ENCODE results near the gene RBKS. TPM values are rescaled to one million over a fixed set of nuclear protein-coding genes. Genes with fewer than 3 reads are reported as not detected.

The RBKS gene
- total RNA-seq, 1 donor from 2014 or later: 0.80 TPM

GRCh38 chr2:27843992-27844391 lies 46.2 kb downstream of the RBKS start:
- Mint-ChIP-seq H3K9me3 (no peaks in the 10 kb centered on the region), H3K36me3 (no peaks in the 10 kb centered on the region), H3K4me1 (peaks cover 10% of the 10 kb centered on the region), H3K27me3 (ENCODE audit: low read depth) (no peaks in the 10 kb centered on the region), H3K4me3 (no peak overlapping the region), H3K27ac (no peak overlapping the region)
- no peak for TF ChIP-seq CTCF (IDR thresholded peaks at IDR 0.05; ENCODE audit: unreplicated experiment)
- DNase-seq (ENCODE audit: low spot score in 2 of 2, unreplicated experiment in 2 of 2): no peak

GRCh38 chr2:27842894-27843293 lies 47.3 kb downstream of the RBKS start:
- TF ChIP-seq CTCF (IDR thresholded peaks at IDR 0.05; ENCODE audit: unreplicated experiment): no peak
- DNase-seq (ENCODE audit: low spot score in 2 of 2, unreplicated experiment in 2 of 2): no peak
- H3K4me3 Mint-ChIP-seq: no peak overlapping the region
- H3K27ac Mint-ChIP-seq: no peak overlapping the region
- no peaks in the 10 kb centered on the region for H3K36me3 Mint-ChIP-seq
- no peaks in the 10 kb centered on the region for H3K27me3 Mint-ChIP-seq (ENCODE audit: low read depth)
- no peaks in the 10 kb centered on the region for H3K9me3 Mint-ChIP-seq
- H3K4me1 Mint-ChIP-seq: peaks cover 15% of the 10 kb centered on the region

GRCh38 chr2:27839022-27839618 lies 51.1 kb downstream of the RBKS start:
- Mint-ChIP-seq H3K4me3 (no peak overlapping the region), H3K36me3 (peaks cover 7% of the 10 kb centered on the region), H3K27ac (no peak overlapping the region), H3K9me3 (peaks cover 14% of the 10 kb centered on the region), H3K27me3 (ENCODE audit: low read depth) (no peaks in the 10 kb centered on the region), H3K4me1 (peaks cover 15% of the 10 kb centered on the region)
- TF ChIP-seq CTCF (IDR thresholded peaks at IDR 0.05; ENCODE audit: unreplicated experiment): no peak
- DNase-seq (ENCODE audit: low spot score in 2 of 2, unreplicated experiment in 2 of 2): no peak

GRCh38 chr2:27838502-27838901 lies 51.7 kb downstream of the RBKS start:
- DNase-seq (ENCODE audit: low spot score in 2 of 2, unreplicated experiment in 2 of 2): no peak
- Mint-ChIP-seq H3K4me3 (no peak overlapping the region), H3K4me1 (peaks cover 15% of the 10 kb centered on the region), H3K27ac (no peak overlapping the region), H3K27me3 (ENCODE audit: low read depth) (no peaks in the 10 kb centered on the region), H3K36me3 (peaks cover 7% of the 10 kb centered on the region), H3K9me3 (peaks cover 14% of the 10 kb centered on the region)
- TF ChIP-seq CTCF (IDR thresholded peaks at IDR 0.05; ENCODE audit: unreplicated experiment): no peak

GRCh38 chr2:27833931-27834330 lies 56.3 kb downstream of the RBKS start:
- H3K27ac Mint-ChIP-seq: no peak overlapping the region

More at GRCh38 chr2:27833931-27834330, 56.3 kb downstream of the RBKS start:
- Mint-ChIP-seq H3K27me3 (ENCODE audit: low read depth) (no peaks in the 10 kb centered on the region), H3K9me3 (peaks cover 14% of the 10 kb centered on the region), H3K4me1 (peaks cover 5% of the 10 kb centered on the region), H3K36me3 (peaks cover 12% of the 10 kb centered on the region), H3K4me3 (no peak overlapping the region)
- DNase-seq (ENCODE audit: low spot score in 2 of 2, unreplicated experiment in 2 of 2): no peak
- TF ChIP-seq CTCF (IDR thresholded peaks at IDR 0.05; ENCODE audit: unreplicated experiment): no peak
